ENCODE data around the gene TEDC1.

Gene TEDC1

DNA sequence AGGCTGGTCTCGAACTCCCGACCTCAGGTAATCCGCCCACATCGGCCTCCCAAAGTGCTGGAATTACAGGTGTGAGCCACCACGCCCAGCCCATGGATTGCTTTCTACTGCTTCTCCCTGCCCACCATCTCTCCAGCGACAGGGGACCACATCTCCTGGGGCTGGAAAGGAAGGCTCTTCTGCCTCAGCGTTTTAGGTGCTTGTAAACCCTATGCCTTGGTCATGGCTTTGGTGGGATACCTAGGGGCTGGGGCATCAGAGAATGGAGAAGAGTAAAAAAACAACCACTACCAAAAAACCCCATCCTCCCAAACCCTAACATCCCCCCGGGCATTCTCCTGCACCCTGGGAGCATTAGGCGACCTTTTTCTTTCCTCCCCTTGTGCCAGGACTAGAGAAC lies 34.3 kb downstream of the TEDC1 start:
- no peak for DNase-seq (ENCODE audit: low read depth in 2 of 2)

DNA sequence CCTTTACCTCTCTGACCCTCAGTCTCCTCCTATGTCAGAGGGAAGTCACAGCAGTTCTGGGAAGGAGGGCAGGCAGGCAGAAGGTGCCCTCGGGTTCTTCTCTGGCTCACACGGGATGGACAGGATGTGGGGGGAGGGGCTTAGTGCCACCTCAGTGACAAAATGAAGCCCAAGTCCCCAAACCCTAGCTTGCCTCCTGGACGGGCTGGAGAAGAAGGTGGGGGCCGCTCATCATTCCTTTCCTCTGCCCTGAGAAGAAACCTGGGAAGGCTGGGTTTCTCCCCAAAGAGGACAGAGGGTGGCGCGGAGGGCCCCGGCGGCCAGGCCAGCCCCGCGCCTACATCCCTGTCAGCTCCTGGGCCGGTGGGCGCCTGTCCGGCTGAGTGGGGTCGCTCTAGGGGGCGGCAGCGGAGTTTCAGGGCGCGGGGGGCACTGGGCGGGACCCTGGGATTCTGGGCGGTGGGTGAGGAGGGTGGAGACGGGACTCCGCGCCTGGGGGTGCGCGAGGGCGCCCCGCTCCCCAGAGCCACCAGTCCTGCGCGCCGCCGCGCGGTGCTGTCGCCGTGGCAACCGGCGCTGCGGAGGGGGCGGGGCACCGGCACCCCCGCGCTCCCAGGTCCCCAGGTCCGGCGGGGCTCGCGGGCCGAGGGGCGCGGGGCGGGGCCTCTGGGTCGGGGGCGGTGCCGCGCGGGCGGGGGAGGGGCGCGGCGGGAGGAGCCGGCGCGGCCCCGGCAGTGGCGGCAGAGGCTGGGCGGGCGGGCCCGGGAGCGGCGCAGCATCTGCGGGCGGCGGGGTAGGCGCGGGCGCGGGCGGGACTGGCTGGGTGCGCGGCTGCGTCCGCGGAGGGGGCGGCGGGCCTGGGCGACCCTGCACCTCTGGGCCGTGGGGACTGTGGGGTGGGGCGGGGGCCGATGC lies 35.1 kb downstream of the TEDC1 start, which contains the start of gene TMEM121:
Gene TMEM121 (plus strand): TSS at position 723 of the 915 bp plus-strand sequence. CDS start 2,252 bp downstream, outside the sequence.
- no peak for DNase-seq (ENCODE audit: low read depth in 2 of 2)

DNA sequence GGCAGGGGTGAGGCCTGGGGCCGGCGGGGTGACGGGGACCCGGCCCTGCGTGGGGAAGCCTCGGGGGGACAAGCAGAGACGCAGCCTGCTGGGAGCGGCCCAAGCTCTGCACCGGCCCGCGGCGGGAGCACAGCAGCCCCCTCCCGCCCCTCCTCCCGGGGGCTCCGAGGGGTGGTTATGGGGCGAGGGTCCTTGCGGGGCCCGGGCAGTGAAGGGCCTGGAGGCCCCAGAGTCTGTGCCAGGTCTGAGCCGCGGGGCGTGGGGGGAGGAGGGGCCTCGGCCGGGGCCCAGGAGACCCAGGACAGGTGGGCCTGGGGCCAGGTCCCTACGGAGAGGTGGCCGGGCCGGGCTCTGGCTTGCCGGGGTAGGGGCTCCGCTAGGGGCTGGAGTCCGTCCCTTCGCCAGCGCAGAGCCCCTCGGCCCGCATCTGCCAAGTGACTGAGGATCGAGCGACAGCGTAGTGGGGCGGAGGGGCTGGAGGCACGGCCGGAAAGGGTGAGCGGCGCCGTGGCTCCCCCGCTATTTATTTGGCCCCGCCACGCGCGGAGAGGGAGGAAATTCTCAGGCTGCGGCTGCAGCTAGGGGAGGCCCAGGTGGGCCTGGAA lies 35.8 kb downstream of the TEDC1 start:
- DNase-seq (ENCODE audit: low read depth in 2 of 2) = no peak

GRCh38 chr14:105527381-105527825 lies 36.4 kb downstream of the TEDC1 start:
- no peak for DNase-seq (ENCODE audit: low read depth in 2 of 2)

DNA sequence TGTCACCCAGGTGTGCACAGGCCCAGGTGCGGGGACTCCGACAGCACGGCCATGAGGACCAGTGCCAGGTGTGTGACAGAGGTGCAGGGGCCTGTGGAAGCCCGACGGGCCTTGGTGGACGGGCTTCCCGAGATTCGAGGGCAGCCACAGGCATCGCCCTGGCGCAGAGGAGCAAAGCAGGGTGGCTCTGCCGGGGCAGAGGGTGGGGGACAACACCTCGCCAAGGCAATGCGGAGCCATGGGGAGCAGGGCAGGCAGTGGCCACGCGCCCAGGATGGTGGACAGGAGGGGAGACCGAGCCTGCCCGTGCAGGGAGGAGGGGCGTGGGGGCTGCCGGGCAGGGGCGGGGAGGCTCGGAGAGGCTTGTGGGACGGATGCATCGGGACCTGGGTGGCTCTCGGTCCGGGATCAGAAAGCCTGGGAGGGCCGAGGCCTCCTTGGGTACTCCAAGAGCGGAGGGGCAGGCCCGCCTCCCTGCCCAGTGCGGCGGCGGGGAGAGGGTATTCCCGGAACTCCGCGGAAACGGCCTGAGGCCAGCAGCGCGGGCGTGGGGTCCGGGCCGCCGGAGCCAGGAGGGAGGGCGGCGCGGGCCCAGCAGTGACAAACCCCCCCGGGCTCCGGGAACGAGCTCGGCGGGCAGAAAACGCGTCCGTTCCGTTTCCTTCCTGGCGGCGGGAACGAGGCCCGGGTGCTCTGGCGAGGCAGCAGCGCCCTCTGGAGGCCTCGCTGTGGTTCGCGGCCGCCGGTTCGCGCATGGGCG lies 37.0 kb downstream of the TEDC1 start:
- DNase-seq (ENCODE audit: low read depth in 2 of 2) = peak; percentile 76 to 78

DNA sequence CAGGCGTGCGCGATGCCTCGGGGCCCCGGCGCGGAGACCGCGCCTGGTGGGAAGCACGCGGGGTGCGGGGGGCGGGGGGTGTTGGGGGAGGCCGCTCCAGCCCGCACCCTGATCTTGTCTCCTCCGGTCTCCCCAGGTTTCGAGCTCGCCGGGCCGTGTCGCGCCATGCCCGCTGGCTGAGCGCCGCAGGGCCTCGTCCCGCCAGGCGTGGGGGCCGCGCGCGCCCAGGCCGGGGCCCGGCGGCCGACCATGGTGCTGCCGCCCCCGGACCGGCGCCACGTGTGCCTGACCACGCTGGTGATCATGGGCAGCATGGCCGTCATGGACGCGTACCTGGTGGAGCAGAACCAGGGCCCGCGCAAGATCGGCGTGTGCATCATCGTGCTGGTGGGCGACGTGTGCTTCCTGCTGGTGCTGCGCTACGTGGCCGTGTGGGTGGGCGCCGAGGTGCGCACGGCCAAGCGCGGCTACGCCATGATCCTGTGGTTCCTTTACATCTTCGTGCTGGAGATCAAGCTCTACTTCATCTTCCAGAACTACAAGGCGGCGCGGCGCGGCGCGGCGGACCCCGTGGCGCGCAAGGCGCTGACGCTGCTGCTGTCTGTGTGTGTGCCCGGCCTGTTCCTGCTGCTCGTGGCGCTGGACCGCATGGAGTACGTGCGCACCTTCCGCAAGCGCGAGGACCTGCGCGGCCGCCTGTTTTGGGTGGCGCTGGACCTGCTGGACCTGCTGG lies 37.7 kb downstream of the TEDC1 start:
- DNase-seq (ENCODE audit: low read depth in 2 of 2) = peak in 1 of 2 donors; percentile 36

- DNase-seq (ENCODE audit: low read depth in 2 of 2) = no peak
Observed at GRCh38 chr14:105529319-105529568, 38.2 kb downstream of the TEDC1 start.

DNA sequence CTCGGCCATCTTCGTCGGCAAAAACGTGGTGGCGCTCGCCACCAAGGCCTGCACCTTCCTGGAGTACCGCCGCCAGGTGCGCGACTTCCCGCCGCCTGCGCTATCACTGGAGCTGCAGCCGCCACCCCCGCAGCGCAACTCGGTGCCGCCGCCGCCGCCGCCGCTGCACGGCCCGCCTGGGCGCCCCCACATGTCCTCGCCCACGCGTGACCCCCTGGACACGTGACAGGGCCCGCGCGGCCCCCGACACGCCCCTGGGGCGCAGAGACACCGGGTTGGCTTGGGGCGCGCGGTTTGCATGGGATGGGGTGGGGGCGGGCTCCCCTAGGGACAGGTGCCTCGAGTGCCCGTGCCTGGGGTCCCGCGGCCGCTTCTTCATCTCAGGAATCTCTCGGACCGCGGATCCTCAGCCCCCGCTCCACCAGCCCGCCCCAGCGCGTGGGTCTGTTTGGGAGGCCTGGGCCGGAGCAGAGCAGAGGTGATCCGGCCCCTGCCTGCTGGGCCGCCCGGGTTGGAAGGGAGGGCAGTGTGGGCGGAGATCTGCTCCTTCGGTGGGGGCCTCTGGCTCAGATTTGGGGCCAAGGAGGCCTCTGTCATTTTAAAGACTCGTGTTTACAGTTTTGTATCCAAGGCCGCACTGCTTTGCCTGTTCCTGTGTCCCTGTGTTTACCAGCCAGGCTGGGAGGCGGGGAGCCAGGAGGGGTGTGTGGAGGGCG lies 38.7 kb downstream of the TEDC1 start:
- peak in 1 of 2 donors; percentile 46 for DNase-seq (ENCODE audit: low read depth in 2 of 2)

DNA sequence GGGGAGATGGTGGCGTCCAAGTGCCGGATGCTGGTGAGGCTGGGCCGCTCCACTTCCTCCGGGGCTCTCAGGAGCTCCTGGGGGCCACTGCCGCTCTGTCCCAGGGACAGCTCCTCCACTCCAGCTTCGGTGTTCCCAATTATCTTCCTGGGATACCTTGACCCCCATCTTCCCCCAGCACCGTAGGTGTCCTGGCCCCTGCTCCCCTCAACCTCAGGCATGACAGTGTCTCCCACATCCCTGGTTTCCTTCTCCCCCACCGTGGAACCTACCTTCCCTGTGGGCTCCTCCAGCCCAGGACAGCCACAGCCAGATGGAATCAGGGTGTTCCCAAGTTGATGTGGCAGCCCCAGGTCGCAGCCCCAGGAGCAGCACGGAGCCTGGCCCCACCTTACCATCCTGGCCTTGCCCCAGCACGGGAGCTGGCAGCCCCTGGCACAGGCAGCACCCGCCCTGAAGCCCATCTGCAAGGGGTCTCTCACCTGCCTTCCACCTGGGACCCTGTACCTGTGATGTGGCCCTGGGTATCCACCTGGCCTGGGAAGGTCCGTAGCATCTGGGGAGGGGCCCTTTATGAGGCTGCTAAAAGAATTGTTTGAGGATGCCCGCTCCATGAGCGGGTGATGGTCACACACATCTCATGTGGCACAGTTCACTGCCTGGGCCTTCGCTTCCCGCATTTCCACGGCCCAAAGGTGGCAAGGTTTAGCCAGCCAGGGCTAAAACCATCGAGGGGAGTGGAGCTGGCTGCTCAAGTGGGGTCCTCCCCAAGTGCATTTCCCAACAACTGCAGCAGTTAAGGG lies 39.4 kb downstream of the TEDC1 start:
- DNase-seq (ENCODE audit: low read depth in 2 of 2) = no peak

DNA sequence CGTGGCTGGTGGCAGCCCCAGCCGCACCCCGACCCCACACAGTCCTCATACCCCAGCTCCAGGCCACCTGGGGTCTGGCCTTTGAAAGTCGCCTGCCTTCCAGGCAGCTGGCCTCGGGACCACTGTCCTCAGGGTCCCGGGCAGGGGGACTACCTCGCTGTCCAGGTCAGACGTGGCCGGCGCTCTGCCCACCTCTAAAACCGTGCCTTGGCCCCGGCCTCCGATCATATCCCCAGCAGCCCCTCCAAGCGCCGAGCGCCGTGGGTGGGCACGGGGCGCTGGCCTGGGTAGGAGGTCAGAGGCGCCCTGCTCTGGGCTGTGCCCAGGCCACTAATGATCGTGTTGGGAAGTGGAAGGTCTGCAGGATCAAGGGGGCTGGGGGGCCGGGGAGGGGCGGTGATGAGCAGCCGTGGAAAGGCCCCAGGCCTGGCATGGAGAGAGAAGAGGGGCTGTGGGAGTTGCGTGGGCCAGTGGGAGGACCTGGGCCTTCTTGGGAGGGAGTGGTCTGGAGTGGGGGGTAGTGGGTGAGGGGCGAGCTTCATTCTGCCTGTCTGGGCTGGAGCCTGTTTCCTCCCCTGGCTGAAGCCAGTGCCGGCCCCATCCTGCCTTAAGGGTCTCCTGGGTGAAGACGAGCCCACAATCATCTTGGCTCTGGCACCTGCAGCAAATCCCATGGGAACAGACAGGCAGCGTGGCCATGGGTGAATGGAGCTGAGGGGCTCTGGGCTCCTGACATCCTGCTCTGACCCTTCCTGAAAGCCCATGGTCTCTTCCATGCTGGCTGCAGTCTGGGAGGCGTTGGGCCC lies 40.2 kb downstream of the TEDC1 start:
- DNase-seq (ENCODE audit: low read depth in 2 of 2) = no peak

- no peak for DNase-seq (ENCODE audit: low read depth in 2 of 2)
Observed at GRCh38 chr14:105531894-105532623, 41.0 kb downstream of the TEDC1 start.

DNA sequence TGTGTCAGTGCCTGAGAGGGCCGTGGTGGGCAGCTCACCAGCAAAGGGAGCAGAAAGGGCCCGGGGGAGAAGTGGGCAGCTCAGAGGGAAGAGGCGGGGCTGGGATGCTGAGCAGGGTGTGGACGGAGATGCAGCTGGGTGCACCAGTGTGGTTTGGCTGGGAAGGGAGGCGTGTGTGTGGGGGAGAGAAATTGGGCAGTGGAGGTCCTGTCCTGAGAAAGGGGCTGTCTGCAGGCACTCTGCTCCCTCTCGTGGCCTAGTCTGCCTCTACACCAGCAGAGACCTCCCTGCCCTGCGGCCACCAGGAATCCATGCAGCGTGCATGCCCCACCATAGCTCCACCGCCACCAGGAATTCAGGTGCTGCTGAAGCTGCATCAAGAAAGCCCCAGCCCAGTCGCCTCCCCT lies 41.7 kb downstream of the TEDC1 start:
- DNase-seq (ENCODE audit: low read depth in 2 of 2) = no peak

- DNase-seq (ENCODE audit: low read depth in 2 of 2) = no peak
Observed at GRCh38 chr14:105533391-105533790, 42.3 kb downstream of the TEDC1 start.

DNA sequence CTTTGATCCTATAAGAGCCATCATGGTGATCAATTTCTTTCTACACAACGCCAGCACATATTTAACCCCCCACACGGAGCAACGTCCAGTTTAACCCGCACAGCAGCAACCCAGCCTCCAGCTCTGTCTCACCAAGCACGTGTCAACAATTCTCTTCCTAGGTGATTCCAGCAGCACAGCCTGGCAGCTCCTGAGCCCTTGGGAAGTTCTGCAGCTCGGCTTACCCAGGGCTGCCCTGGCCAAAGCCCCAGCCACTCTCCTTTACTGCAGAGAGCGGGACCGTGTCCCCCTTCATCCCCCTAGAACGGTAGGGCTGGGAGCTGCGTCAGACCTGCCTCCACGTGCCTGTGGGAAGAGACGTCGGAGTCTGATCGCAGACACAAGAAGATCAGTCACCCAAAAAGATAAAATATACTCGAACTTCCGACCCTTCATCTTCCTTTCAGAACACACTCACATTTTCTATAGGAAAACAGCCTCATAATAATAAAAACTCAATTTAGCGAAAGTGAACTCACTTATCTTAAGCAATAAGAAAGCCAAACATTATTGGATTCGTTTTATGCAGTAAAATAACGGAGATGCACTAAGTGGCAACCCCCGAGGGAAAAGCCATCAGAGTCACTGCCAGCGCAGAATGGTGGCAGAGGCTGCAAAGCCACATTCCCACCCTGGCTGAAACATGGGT lies 42.9 kb downstream of the TEDC1 start:
- DNase-seq (ENCODE audit: low read depth in 2 of 2) = no peak

DNA sequence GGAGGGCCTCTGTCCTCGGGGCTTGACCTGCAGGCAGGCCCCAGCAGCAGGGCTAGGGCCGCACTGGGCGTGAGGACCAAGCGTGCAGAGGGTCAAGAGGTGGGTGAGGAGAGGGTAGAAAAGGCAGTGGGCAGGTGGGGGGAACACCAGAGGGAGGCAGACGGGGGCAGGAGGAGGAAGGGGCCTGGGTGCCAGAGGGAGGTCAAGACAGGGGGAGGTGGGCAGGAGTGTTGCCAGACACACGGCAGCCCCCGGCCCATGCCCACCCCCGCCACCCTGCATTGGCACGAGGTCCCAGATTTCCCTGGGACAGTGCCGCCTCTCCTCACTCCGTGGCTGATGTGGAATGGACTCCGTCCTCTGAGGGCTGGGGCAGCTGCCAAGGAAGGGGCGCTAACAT lies 43.5 kb downstream of the TEDC1 start:
- DNase-seq (ENCODE audit: low read depth in 2 of 2) = no peak

GRCh38 chr14:105536051-105536450 lies 45.0 kb downstream of the TEDC1 start:
- DNase-seq (ENCODE audit: low read depth in 2 of 2) = no peak

- no peak for DNase-seq (ENCODE audit: low read depth in 2 of 2)
Observed at GRCh38 chr14:105536691-105537579, 45.9 kb downstream of the TEDC1 start.

Measured in stimulated activated CD4-positive, alpha-beta T cell treated with anti-CD3 and anti-CD28 coated beads, Interleukin-4, amount 100 ng/mL, for 48 hours (primary cell).